ENCODE data around the gene PLPP1. TPM values are rescaled to one million over a fixed set of nuclear protein-coding genes. Genes with fewer than 3 reads are reported as not detected.
A peak's percentile ranks its signal among the peaks of the same experiment; 100 is the strongest.

Gene PLPP1
- total RNA-seq, 1 donor from 2014 or later: 49.6 TPM

- Mint-ChIP-seq H3K9me3 (no peaks in the 10 kb centered on the region), H3K27ac (no peak overlapping the region), H3K4me1 (ENCODE audit: low read depth) (peaks cover 21% of the 10 kb centered on the region), H3K4me3 (ENCODE audit: low read depth) (no peak overlapping the region), H3K36me3 (ENCODE audit: low read depth) (peaks cover 35% of the 10 kb centered on the region), H3K27me3 (ENCODE audit: low read depth) (no peaks in the 10 kb centered on the region)
- intact Hi-C loops (cut with micrococcal nuclease): no loop called here
- DNase-seq (ENCODE audit: low spot score): no peak
Measured at GRCh38 chr5:55484531-55484930, 50.2 kb downstream of the PLPP1 start.

- no peak for DNase-seq (ENCODE audit: low spot score)
- Mint-ChIP-seq H3K4me3 (ENCODE audit: low read depth) (no peak overlapping the region), H3K27ac (no peak overlapping the region), H3K27me3 (ENCODE audit: low read depth) (no peaks in the 10 kb centered on the region), H3K36me3 (ENCODE audit: low read depth) (peaks cover 29% of the 10 kb centered on the region), H3K9me3 (no peaks in the 10 kb centered on the region), H3K4me1 (ENCODE audit: low read depth) (peaks cover 26% of the 10 kb centered on the region)
- intact Hi-C loops (cut with micrococcal nuclease): no loop called here
Measured at GRCh38 chr5:55483885-55484284, 50.9 kb downstream of the PLPP1 start.

GRCh38 chr5:55481293-55481855, 53.4 kb downstream of the PLPP1 start:
- H3K4me1 Mint-ChIP-seq (ENCODE audit: low read depth): peaks cover 32% of the 10 kb centered on the region
- intact Hi-C loops (cut with micrococcal nuclease): loop anchor here (2.0 kb wide), 1 partner anchor 53 kb away; the partner anchor contains the start of gene PLPP1

GRCh38 chr5:55480781-55481180, 54.0 kb downstream of the PLPP1 start:
- Mint-ChIP-seq H3K27ac (no peak overlapping the region), H3K36me3 (ENCODE audit: low read depth) (peaks cover 29% of the 10 kb centered on the region), H3K9me3 (no peaks in the 10 kb centered on the region), H3K27me3 (ENCODE audit: low read depth) (no peaks in the 10 kb centered on the region), H3K4me1 (ENCODE audit: low read depth) (peaks cover 32% of the 10 kb centered on the region), H3K4me3 (ENCODE audit: low read depth) (no peak overlapping the region)
- DNase-seq (ENCODE audit: low spot score): no peak
- intact Hi-C loops (cut with micrococcal nuclease): loop anchor here (1.0 to 2.0 kb wide), 2 partner anchors 54 to 116 kb away; partner anchors contain the start of gene PLPP1

More at GRCh38 chr5:55481293-55481855, 53.4 kb downstream of the PLPP1 start:
- no peak overlapping the region for H3K27ac Mint-ChIP-seq
- no peak for DNase-seq (ENCODE audit: low spot score)
- H3K36me3 Mint-ChIP-seq (ENCODE audit: low read depth): peaks cover 31% of the 10 kb centered on the region
- H3K4me3 Mint-ChIP-seq (ENCODE audit: low read depth): no peak overlapping the region
- H3K27me3 Mint-ChIP-seq (ENCODE audit: low read depth): no peaks in the 10 kb centered on the region
- no peaks in the 10 kb centered on the region for H3K9me3 Mint-ChIP-seq

- Mint-ChIP-seq H3K27ac (no peak overlapping the region), H3K4me1 (ENCODE audit: low read depth) (peaks cover 16% of the 10 kb centered on the region), H3K27me3 (ENCODE audit: low read depth) (no peaks in the 10 kb centered on the region), H3K4me3 (ENCODE audit: low read depth) (no peak overlapping the region), H3K36me3 (ENCODE audit: low read depth) (peaks cover 34% of the 10 kb centered on the region), H3K9me3 (no peaks in the 10 kb centered on the region)
- no peak for DNase-seq (ENCODE audit: low spot score)
- intact Hi-C loops (cut with micrococcal nuclease): no loop called here
Measured at GRCh38 chr5:55472642-55473041, 62.1 kb downstream of the PLPP1 start.

- no peak overlapping the region for H3K4me3 Mint-ChIP-seq (ENCODE audit: low read depth)
- no peak overlapping the region for H3K27ac Mint-ChIP-seq
- H3K36me3 Mint-ChIP-seq (ENCODE audit: low read depth): peaks cover 42% of the 10 kb centered on the region
- DNase-seq (ENCODE audit: low spot score): no peak
- no peaks in the 10 kb centered on the region for H3K27me3 Mint-ChIP-seq (ENCODE audit: low read depth)
- intact Hi-C loops (cut with micrococcal nuclease): no loop called here
- no peaks in the 10 kb centered on the region for H3K9me3 Mint-ChIP-seq
- H3K4me1 Mint-ChIP-seq (ENCODE audit: low read depth): peaks cover 16% of the 10 kb centered on the region
Measured at GRCh38 chr5:55471468-55471867, 63.3 kb downstream of the PLPP1 start.

GRCh38 chr5:55470282-55470681, 64.5 kb downstream of the PLPP1 start:
- DNase-seq (ENCODE audit: low spot score): no peak
- H3K36me3 Mint-ChIP-seq (ENCODE audit: low read depth): peaks cover 46% of the 10 kb centered on the region
- intact Hi-C loops (cut with micrococcal nuclease): no loop called here
- no peaks in the 10 kb centered on the region for H3K27me3 Mint-ChIP-seq (ENCODE audit: low read depth)
- H3K4me3 Mint-ChIP-seq (ENCODE audit: low read depth): no peak overlapping the region
- H3K9me3 Mint-ChIP-seq: no peaks in the 10 kb centered on the region
- no peak overlapping the region for H3K27ac Mint-ChIP-seq
- peaks cover 16% of the 10 kb centered on the region for H3K4me1 Mint-ChIP-seq (ENCODE audit: low read depth)

GRCh38 chr5:55469839-55470238, 64.9 kb downstream of the PLPP1 start:
- no peak overlapping the region for H3K4me3 Mint-ChIP-seq (ENCODE audit: low read depth)
- H3K27me3 Mint-ChIP-seq (ENCODE audit: low read depth): no peaks in the 10 kb centered on the region
- DNase-seq (ENCODE audit: low spot score): no peak
- H3K9me3 Mint-ChIP-seq: no peaks in the 10 kb centered on the region
- peaks cover 16% of the 10 kb centered on the region for H3K4me1 Mint-ChIP-seq (ENCODE audit: low read depth)
- H3K27ac Mint-ChIP-seq: no peak overlapping the region
- peaks cover 51% of the 10 kb centered on the region for H3K36me3 Mint-ChIP-seq (ENCODE audit: low read depth)
- intact Hi-C loops (cut with micrococcal nuclease): no loop called here

GRCh38 chr5:55467862-55468551, 66.8 kb downstream of the PLPP1 start:
- DNase-seq (ENCODE audit: low spot score): no peak
- no peaks in the 10 kb centered on the region for H3K27me3 Mint-ChIP-seq (ENCODE audit: low read depth)
- H3K27ac Mint-ChIP-seq: no peak overlapping the region
- H3K9me3 Mint-ChIP-seq: no peaks in the 10 kb centered on the region
- H3K4me1 Mint-ChIP-seq (ENCODE audit: low read depth): peaks cover 16% of the 10 kb centered on the region
- intact Hi-C loops (cut with micrococcal nuclease): no loop called here
- no peak overlapping the region for H3K4me3 Mint-ChIP-seq (ENCODE audit: low read depth)
- H3K36me3 Mint-ChIP-seq (ENCODE audit: low read depth): peaks cover 56% of the 10 kb centered on the region

GRCh38 chr5:55463613-55464012, 71.2 kb downstream of the PLPP1 start:
- DNase-seq (ENCODE audit: low spot score): no peak
- Mint-ChIP-seq H3K36me3 (ENCODE audit: low read depth) (peaks cover 66% of the 10 kb centered on the region), H3K4me1 (ENCODE audit: low read depth) (peaks cover 12% of the 10 kb centered on the region), H3K27ac (no peak overlapping the region), H3K9me3 (no peaks in the 10 kb centered on the region), H3K27me3 (ENCODE audit: low read depth) (no peaks in the 10 kb centered on the region), H3K4me3 (ENCODE audit: low read depth) (no peak overlapping the region)
- intact Hi-C loops (cut with micrococcal nuclease): no loop called here

GRCh38 chr5:55459572-55459971, 75.2 kb downstream of the PLPP1 start:
- Mint-ChIP-seq H3K4me1 (ENCODE audit: low read depth) (peaks cover 22% of the 10 kb centered on the region), H3K9me3 (no peaks in the 10 kb centered on the region), H3K27ac (no peak overlapping the region), H3K36me3 (ENCODE audit: low read depth) (peaks cover 56% of the 10 kb centered on the region), H3K27me3 (ENCODE audit: low read depth) (no peaks in the 10 kb centered on the region), H3K4me3 (ENCODE audit: low read depth) (no peak overlapping the region)
- DNase-seq (ENCODE audit: low spot score): no peak
- intact Hi-C loops (cut with micrococcal nuclease): loop anchor here (5.0 kb wide), 1 partner anchor 37 kb away; no protein-coding TSS in a partner anchor

GRCh38 chr5:55456216-55456895, 78.4 kb downstream of the PLPP1 start:
- Mint-ChIP-seq H3K27ac (peak overlapping the region; percentile 63), H3K9me3 (no peaks in the 10 kb centered on the region), H3K36me3 (ENCODE audit: low read depth) (peaks cover 59% of the 10 kb centered on the region), H3K4me1 (ENCODE audit: low read depth) (peaks cover 25% of the 10 kb centered on the region), H3K27me3 (ENCODE audit: low read depth) (no peaks in the 10 kb centered on the region), H3K4me3 (ENCODE audit: low read depth) (no peak overlapping the region)
- intact Hi-C loops (cut with micrococcal nuclease): loop anchor here (5.0 kb wide), 1 partner anchor 34 kb away; no protein-coding TSS in a partner anchor
- no peak for DNase-seq (ENCODE audit: low spot score)

- no peaks in the 10 kb centered on the region for H3K9me3 Mint-ChIP-seq
- intact Hi-C loops (cut with micrococcal nuclease): no loop called here
- no peak overlapping the region for H3K27ac Mint-ChIP-seq
- H3K27me3 Mint-ChIP-seq (ENCODE audit: low read depth): no peaks in the 10 kb centered on the region
- H3K4me1 Mint-ChIP-seq (ENCODE audit: low read depth): peaks cover 21% of the 10 kb centered on the region
- H3K36me3 Mint-ChIP-seq (ENCODE audit: low read depth): peaks cover 63% of the 10 kb centered on the region
- H3K4me3 Mint-ChIP-seq (ENCODE audit: low read depth): no peak overlapping the region
- DNase-seq (ENCODE audit: low spot score): no peak
Measured at GRCh38 chr5:55454282-55454681, 80.5 kb downstream of the PLPP1 start.

All from activated T-helper 2 cell treated with anti-CD3 and anti-CD28 coated beads, Interferon-gamma antibody, Interleukin-2, Interleukin-4, amounts not matched to agents 10 μg/mL and 5 μg/mL and 100 μg/mL, durations not matched to agents 14 hours and 24 hours and 36 hours (primary cell).